Measurements from ENCODE around the gene SNIP1.
"Not testable (repeated sequence)": the region's sequence is repeated elsewhere in the genome, so short reads cannot be mapped to it uniquely, and the experiment has no call there.

Gene SNIP1

GRCh38 chr1:37533317-37534093 is 20.6 kb downstream of the SNIP1 start:
- POLR2A ChIA-PET, result no interaction called here
- no peak for DNase-seq (ENCODE audit: extremely low spot score)
- CTCF ChIA-PET, result interaction anchor here (1.1 to 2.1 kb wide), 4 partner anchors 17 to 56 kb away, joined by 3 to 9 read pairs (median 3); partner anchors contain the start of gene MEAF6
- no peak for TF ChIP-seq CTCF (IDR thresholded peaks at IDR 0.05; ENCODE audit: control extremely low read depth, extremely low read depth, low read depth, missing control alignments)

DNA sequence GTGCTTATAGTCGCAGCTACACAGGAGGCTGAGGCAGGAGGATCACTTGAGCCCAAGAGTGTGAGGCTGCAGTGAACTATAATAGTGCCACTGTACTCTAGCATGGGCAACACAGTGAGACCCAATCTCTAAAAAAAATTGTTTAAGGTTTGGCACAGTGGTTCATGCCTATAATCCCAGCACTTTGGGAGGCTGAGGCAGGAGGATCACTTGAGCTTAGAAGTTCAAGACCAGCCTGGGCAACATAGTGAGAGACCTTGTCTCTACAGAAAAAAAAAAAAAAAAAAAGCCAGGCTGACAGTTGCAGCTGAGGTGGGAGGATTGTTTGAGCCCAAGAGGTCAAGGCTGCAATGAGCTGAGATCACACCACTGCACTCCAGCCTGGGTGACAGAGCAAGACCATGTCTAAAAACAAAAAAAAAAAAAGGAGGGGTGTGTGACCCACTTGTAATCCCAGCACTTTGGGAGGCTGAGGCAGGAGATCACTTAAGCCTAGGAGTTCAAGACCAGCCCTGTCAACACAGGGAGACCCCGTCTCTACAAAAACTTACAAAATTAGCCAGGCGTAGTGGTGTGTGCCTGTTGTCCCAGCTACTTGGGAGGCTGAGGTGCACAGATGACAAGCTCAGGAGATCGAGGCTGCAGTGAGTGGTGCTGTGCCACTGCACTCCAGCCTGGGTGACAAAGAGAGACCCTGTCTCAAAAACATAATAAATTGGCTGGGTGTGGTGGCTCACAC is 21.5 kb downstream of the SNIP1 start:
- POLR2A ChIA-PET; DNase-seq (ENCODE audit: extremely low spot score): not testable (repeated sequence)
- CTCF ChIA-PET, result interaction anchor here (0.7 kb wide), 1 partner anchor 55 kb away, joined by 3 read pairs; no protein-coding TSS in a partner anchor

DNA sequence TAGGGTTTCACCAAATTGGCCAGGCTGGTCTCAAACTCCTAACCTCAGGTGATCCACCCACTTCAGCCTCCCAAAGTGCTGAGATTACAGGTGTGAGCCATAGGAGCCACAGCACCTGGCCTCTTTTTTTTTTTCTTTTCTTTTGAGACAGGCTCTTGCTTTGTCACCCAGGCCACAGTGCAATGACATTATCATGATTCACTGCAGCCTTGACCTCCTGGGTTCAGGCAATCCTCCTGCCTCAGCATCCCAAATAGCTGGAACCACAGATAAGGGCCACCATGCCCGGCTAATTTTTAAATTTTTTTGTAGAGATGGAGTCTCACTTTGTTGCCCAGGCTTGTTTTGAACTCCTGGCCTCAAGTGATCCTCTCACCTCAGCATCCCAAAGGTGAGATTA is 24.2 kb downstream of the SNIP1 start:
- CTCF ChIA-PET, result interaction anchor here (1.1 kb wide), 1 partner anchor 42 kb away, joined by 3 read pairs; no protein-coding TSS in a partner anchor
- POLR2A ChIA-PET; DNase-seq (ENCODE audit: extremely low spot score): not testable (repeated sequence)

DNA sequence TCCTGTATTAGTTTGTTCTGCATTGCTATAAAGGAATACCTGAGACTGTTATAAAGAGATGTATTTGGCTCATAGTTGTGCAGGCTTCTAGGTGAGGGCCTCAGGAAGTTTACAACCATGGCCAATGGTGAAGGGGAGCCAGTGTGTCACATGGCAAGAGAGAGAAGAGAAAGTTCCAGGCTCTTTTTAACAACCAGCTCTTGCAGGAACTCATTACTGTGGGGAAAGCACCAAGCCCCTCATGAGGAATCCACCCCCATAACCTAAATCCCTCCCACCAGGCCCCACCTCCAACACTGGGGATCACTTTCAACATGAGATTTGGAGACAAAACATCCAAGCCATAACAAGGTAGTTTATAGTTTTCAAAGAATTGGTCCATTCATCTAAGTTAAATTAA is 34.5 kb downstream of the SNIP1 start:
- DNase-seq (ENCODE audit: extremely low spot score), result no peak
- TF ChIP-seq CTCF (IDR thresholded peaks at IDR 0.05; ENCODE audit: control extremely low read depth, extremely low read depth, low read depth, missing control alignments), result no peak
- CTCF ChIA-PET, result interaction anchor here (1.0 kb wide), 1 partner anchor 24 kb away, joined by 3 read pairs; no protein-coding TSS in a partner anchor
- POLR2A ChIA-PET, result no interaction called here

GRCh38 chr1:37518929-37519328 is 35.2 kb downstream of the SNIP1 start:
- DNase-seq (ENCODE audit: extremely low spot score); POLR2A ChIA-PET; CTCF ChIA-PET: not testable (repeated sequence)

DNA sequence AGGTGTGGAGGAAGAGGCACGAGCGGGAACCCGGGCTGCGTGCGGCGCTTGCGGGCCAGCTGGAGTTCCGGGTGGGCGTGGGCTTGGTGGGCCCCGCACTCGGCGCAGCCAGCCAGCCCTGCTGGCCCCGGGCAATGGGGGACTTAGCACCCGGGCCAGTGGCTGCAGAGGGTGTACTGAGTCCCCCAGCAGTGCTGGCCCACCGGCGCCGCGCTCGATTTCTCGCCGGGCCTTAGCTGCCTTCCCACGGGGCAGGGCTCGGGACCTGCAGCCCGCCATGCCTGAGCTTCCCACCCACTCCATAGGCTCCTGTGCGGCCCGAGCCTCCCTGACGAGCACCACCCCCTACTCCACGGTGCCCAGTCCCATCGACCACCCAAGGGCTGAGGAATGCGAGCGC is 35.9 kb downstream of the SNIP1 start:
- POLR2A ChIA-PET; DNase-seq (ENCODE audit: extremely low spot score); CTCF ChIA-PET: not testable (repeated sequence)

DNA sequence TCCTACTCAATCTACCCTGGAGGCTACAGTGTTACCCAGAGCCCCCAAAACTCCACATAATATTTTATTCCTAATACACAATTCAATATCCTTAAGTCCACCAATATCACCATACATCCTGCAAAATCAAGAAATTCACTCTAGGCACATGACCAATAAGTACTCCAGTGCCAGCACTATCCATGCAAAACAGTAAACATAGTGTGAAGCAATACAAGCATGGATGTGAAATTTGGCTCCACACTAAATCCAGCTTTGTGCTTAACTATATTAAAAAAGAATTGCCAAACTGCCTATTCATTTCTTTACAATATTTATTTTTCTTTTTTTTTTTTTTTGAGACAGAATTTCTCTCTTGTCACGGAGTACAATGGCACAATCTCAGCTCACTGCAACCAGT is 36.5 kb downstream of the SNIP1 start:
- no peak for DNase-seq (ENCODE audit: extremely low spot score)
- CTCF ChIA-PET, result no interaction called here
- no peak for TF ChIP-seq CTCF (IDR thresholded peaks at IDR 0.05; ENCODE audit: control extremely low read depth, extremely low read depth, low read depth, missing control alignments)
- POLR2A ChIA-PET, result no interaction called here

GRCh38 chr1:37515185-37516034 is 38.7 kb downstream of the SNIP1 start:
- DNase-seq (ENCODE audit: extremely low spot score), result no peak
- no peak for TF ChIP-seq CTCF (IDR thresholded peaks at IDR 0.05; ENCODE audit: control extremely low read depth, extremely low read depth, low read depth, missing control alignments)
- CTCF ChIA-PET, result interaction anchor here (0.8 to 4.5 kb wide), 32 partner anchors 9 to 1310 kb away, joined by 3 to 42 read pairs (median 4); partner anchors contain the start of genes EPHA10 and ZC3H12A
- POLR2A ChIA-PET, result interaction anchor here (0.5 to 1.6 kb wide), 4 partner anchors 28 to 40 kb away, joined by 3 to 11 read pairs (median 5); partner anchors contain the start of gene ZC3H12A
